ENCODE results near the gene GPATCH2. TPM values are rescaled to one million over a fixed set of nuclear protein-coding genes. Genes with fewer than 3 reads are reported as not detected.

GPATCH2 gene
- total and polyA plus RNA-seq, 2 donors (not counting 1 experiment from before 2014, with no cell fraction given): 4.7 to 14.7 TPM

- no CpG with 5 or more reads among the region's 1 CpG for WGBS (ENCODE audit: insufficient coverage)
- Histone ChIP-seq H3K9me3 (ENCODE audit: control extremely low read depth in 1 of 3, control insufficient read depth in 2 of 3, insufficient read depth in 1 of 3, low read length in 2 of 3) (no peaks in the 10 kb centered on the region), H3K4me3 (ENCODE audit: control extremely low read depth in 1 of 5, extremely low read depth in 1 of 5, insufficient read depth in 1 of 5, low read depth in 2 of 5, low read length in 4 of 5) (no peak overlapping the region), H3K79me2 (ENCODE audit: control insufficient read depth, insufficient read depth, low read length) (no peaks in the 10 kb centered on the region), H3K27me3 (replicated peaks in 1 of 4; ENCODE audit: control extremely low read depth in 1 of 4, control insufficient read depth in 3 of 4, insufficient read depth in 4 of 4, low read length in 3 of 4) (no peaks in the 10 kb centered on the region), H3K4me1 (ENCODE audit: control insufficient read depth in 2 of 2, insufficient read depth in 2 of 2, low read length in 2 of 2) (no peaks in the 10 kb centered on the region), H4K20me1 (ENCODE audit: control insufficient read depth, insufficient read depth, low read length, poor library complexity, severe bottlenecking) (no peaks in the 10 kb centered on the region), H3K27ac (ENCODE audit: low read length in 2 of 2) (no peak overlapping the region), H3K36me3 (replicated peaks in 1 of 2; ENCODE audit: control extremely low read depth in 1 of 2, control insufficient read depth in 1 of 2, extremely low read depth in 1 of 2, insufficient read depth in 2 of 2, low read length in 1 of 2) (no peaks in the 10 kb centered on the region), H3K4me2 (replicated peaks; ENCODE audit: low read depth, low read length, poor library complexity, severe bottlenecking) (no peak overlapping the region), H3K9ac (ENCODE audit: low read length) (no peak overlapping the region), H2AFZ (ENCODE audit: insufficient read depth, low read depth, low read length, poor library complexity, severe bottlenecking) (no peak overlapping the region)
- ChIA-PET CTCF (no interaction called here), POLR2A (no interaction called here)
- no peak for ATAC-seq (ENCODE audit: low read depth)
- Mint-ChIP-seq H3K4me3 (no peak overlapping the region), H3K4me1 (no peaks in the 10 kb centered on the region), H3K9me3 (ENCODE audit: insufficient read depth) (no peaks in the 10 kb centered on the region), H3K27me3 (no peaks in the 10 kb centered on the region), H3K27ac (no peak overlapping the region)
- no peak for DNase-seq
- intact Hi-C loops (cut with micrococcal nuclease): no loop called here
- TF ChIP-seq, protein P1, sequence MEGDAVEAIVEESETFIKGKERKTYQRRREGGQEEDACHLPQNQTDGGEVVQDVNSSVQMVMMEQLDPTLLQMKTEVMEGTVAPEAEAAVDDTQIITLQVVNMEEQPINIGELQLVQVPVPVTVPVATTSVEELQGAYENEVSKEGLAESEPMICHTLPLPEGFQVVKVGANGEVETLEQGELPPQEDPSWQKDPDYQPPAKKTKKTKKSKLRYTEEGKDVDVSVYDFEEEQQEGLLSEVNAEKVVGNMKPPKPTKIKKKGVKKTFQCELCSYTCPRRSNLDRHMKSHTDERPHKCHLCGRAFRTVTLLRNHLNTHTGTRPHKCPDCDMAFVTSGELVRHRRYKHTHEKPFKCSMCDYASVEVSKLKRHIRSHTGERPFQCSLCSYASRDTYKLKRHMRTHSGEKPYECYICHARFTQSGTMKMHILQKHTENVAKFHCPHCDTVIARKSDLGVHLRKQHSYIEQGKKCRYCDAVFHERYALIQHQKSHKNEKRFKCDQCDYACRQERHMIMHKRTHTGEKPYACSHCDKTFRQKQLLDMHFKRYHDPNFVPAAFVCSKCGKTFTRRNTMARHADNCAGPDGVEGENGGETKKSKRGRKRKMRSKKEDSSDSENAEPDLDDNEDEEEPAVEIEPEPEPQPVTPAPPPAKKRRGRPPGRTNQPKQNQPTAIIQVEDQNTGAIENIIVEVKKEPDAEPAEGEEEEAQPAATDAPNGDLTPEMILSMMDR (IDR thresholded peaks at IDR 0.05): no peak
- TF ChIP-seq EZH2 (IDR thresholded peaks at IDR 0.05; ENCODE audit: borderline replicate concordance, insufficient read depth, low read depth, low read length, poor library complexity, severe bottlenecking): no peak
These were observed 158.0 kb downstream of the GPATCH2 start for GRCh38 chr1:217472915-217473314.

DNA sequence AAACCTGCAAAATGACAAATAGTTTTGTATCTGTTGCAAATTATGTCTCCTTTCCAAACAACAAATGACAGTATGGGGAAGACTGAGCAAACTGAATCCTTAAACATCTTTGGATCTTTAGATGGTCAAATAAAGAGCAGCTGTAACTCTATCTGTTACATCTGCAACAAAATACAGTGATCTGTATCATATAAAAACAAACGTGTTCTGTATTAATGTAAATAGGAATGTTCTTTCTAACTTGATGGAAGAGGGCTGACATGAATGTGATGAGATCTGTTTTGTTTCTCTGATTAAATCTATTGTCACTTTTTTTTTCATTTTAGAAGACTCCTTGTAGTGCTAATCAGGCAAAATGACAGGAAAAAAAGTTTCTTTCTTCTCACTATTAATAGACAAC is 159.5 kb downstream of the GPATCH2 start:
- Histone ChIP-seq H3K79me2 (ENCODE audit: control insufficient read depth, insufficient read depth, low read length) (no peaks in the 10 kb centered on the region), H3K9me3 (ENCODE audit: control extremely low read depth in 1 of 3, control insufficient read depth in 2 of 3, insufficient read depth in 1 of 3, low read length in 2 of 3) (peaks cover 0 to under 1% (median 0%) of the 10 kb centered on the region in 3 donors), H3K9ac (ENCODE audit: low read length) (no peak overlapping the region), H3K4me3 (ENCODE audit: control extremely low read depth in 1 of 5, extremely low read depth in 1 of 5, insufficient read depth in 1 of 5, low read depth in 2 of 5, low read length in 4 of 5) (no peak overlapping the region), H3K4me2 (replicated peaks; ENCODE audit: low read depth, low read length, poor library complexity, severe bottlenecking) (no peak overlapping the region), H3K4me1 (ENCODE audit: control insufficient read depth in 2 of 2, insufficient read depth in 2 of 2, low read length in 2 of 2) (no peaks in the 10 kb centered on the region), H3K36me3 (replicated peaks in 1 of 2; ENCODE audit: control extremely low read depth in 1 of 2, control insufficient read depth in 1 of 2, extremely low read depth in 1 of 2, insufficient read depth in 2 of 2, low read length in 1 of 2) (no peaks in the 10 kb centered on the region), H4K20me1 (ENCODE audit: control insufficient read depth, insufficient read depth, low read length, poor library complexity, severe bottlenecking) (no peaks in the 10 kb centered on the region), H2AFZ (ENCODE audit: insufficient read depth, low read depth, low read length, poor library complexity, severe bottlenecking) (no peak overlapping the region), H3K27ac (ENCODE audit: low read length in 2 of 2) (no peak overlapping the region), H3K27me3 (replicated peaks in 1 of 4; ENCODE audit: control extremely low read depth in 1 of 4, control insufficient read depth in 3 of 4, insufficient read depth in 4 of 4, low read length in 3 of 4) (no peaks in the 10 kb centered on the region)
- no peak for DNase-seq
- H3K27ac Mint-ChIP-seq: no peak overlapping the region
- H3K4me3 Mint-ChIP-seq: no peak overlapping the region
- no peak for ATAC-seq (ENCODE audit: low read depth)
- no peaks in the 10 kb centered on the region for H3K9me3 Mint-ChIP-seq (ENCODE audit: insufficient read depth)
- H3K27me3 Mint-ChIP-seq: no peaks in the 10 kb centered on the region
- intact Hi-C loops (cut with micrococcal nuclease): no loop called here
- no peak for TF ChIP-seq EZH2 (IDR thresholded peaks at IDR 0.05; ENCODE audit: borderline replicate concordance, insufficient read depth, low read depth, low read length, poor library complexity, severe bottlenecking)
- TF ChIP-seq, protein P1 (IDR thresholded peaks at IDR 0.05): no peak
- POLR2A ChIA-PET: no interaction called here
- CTCF ChIA-PET: no interaction called here
- WGBS (ENCODE audit: insufficient coverage): no CpG with 5 or more reads among the region's 1 CpG
- H3K4me1 Mint-ChIP-seq: no peaks in the 10 kb centered on the region
